IMR-90 (cell line): ENCODE results near the gene PF4V1. TPM values are rescaled to one million over a fixed set of nuclear protein-coding genes. Genes with fewer than 3 reads are reported as not detected.

Source experiments
- ATAC-seq: fragments of 200-7000 bp; cut with Tn5 transposase; 2 replicates; pipeline ENCODE4 v1.9.1; 2020; ENCODE audit warnings: low read depth, mild to moderate bottlenecking, moderate library complexity
- BruUV-seq: library from RNA; stranded (reverse); fragments of 400-500 nt; replicated peaks from 2 replicates; lab custom pipeline; 2021; lab: Mats Ljungman, UMichigan
- CTCF ChIA-PET: fragments of 300-600 bp; formaldehyde crosslinking; extraction: SDS; loops from one replicate; lab custom pipeline; 2021; ENCODE audit warnings: antibody characterized with exemption; lab: Yijun Ruan, JAX
- POLR2A ChIA-PET: fragments of 300-600 bp; sonication (Branson Sonifier 250); formaldehyde crosslinking; loops from one replicate; lab custom pipeline; 2022; ENCODE audit warnings: antibody characterized with exemption; ENCODE audit not compliant: unreplicated experiment; lab: Charles Lee
- DNase-seq: peaks from one replicate; pipeline ENCODE4 v3.0.0; 2013
- H2AFZ ChIP-seq: replicated peaks from 2 replicates; pipeline ENCODE3; 2013; ENCODE audit warnings: low read length, mild to moderate bottlenecking; ENCODE audit not compliant: poor library complexity
- H2AK5ac ChIP-seq: 2 replicates; pipeline ENCODE4 v1.6.1; 2013; ENCODE audit warnings: low read depth, low read length, inconsistent platforms
- H2AK9ac ChIP-seq: replicated peaks from 2 replicates; pipeline ENCODE3; 2013; ENCODE audit warnings: mild to moderate bottlenecking, low read depth, low read length, moderate library complexity; ENCODE audit not compliant: poor library complexity
- H2BK120ac ChIP-seq: 2 replicates; pipeline ENCODE4 v1.6.1; 2013; ENCODE audit warnings: low read depth, low read length, inconsistent platforms
- H2BK15ac ChIP-seq: 3 replicates; pipeline ENCODE4 v1.6.1; 2013; ENCODE audit warnings: low read depth, low read length, inconsistent platforms
- H2BK20ac ChIP-seq: 2 replicates; pipeline ENCODE4 v1.6.1; 2013; ENCODE audit warnings: low read depth, mild to moderate bottlenecking, inconsistent platforms, low read length, moderate library complexity
- H2BK5ac ChIP-seq: 2 replicates; pipeline ENCODE4 v1.6.1; 2013; ENCODE audit warnings: mild to moderate bottlenecking, low read depth, low read length, inconsistent platforms; ENCODE audit not compliant: poor library complexity, severe bottlenecking
- H3K14ac ChIP-seq: replicated peaks from 2 replicates; pipeline ENCODE4 v1.6.1; 2013; ENCODE audit warnings: low read depth, low read length, inconsistent platforms
- H3K18ac ChIP-seq: 2 replicates; pipeline ENCODE4 v1.6.1; 2013; ENCODE audit warnings: low read depth, low read length, control low read depth
- H3K23ac ChIP-seq: 2 replicates; pipeline ENCODE4 v1.6.1; 2013; ENCODE audit warnings: low read depth, low read length, inconsistent platforms
- H3K27ac ChIP-seq: 2 replicates; pipeline ENCODE4 v1.5.1; 2013; ENCODE audit warnings: mild to moderate bottlenecking, control low read depth, low read length; ENCODE audit not compliant: insufficient read depth
- H3K27me3 ChIP-seq: 2 replicates; pipeline ENCODE4 v1.6.1; 2013; ENCODE audit warnings: low read length; ENCODE audit not compliant: control insufficient read depth, insufficient read depth
- H3K36me3 ChIP-seq: 2 replicates; pipeline ENCODE4 v1.6.1; 2013; ENCODE audit warnings: low read length, mixed read lengths; ENCODE audit not compliant: control insufficient read depth, insufficient read depth
- H3K4ac ChIP-seq: 2 replicates; pipeline ENCODE4 v1.6.1; 2013; ENCODE audit warnings: low read depth, low read length, inconsistent platforms
- H3K4me1 ChIP-seq: 2 replicates; pipeline ENCODE4 v1.6.1; 2013; ENCODE audit warnings: low read length, mixed read lengths; ENCODE audit not compliant: control insufficient read depth, insufficient read depth
- H3K4me2 ChIP-seq: 2 replicates; pipeline ENCODE4 v1.6.1; 2013; ENCODE audit warnings: low read depth, mild to moderate bottlenecking, control low read depth, low read length, moderate library complexity
- H3K4me3 ChIP-seq: 2 replicates; pipeline ENCODE4 v1.5.1; 2013; ENCODE audit warnings: low read depth, mild to moderate bottlenecking, control low read depth, low read length, moderate library complexity; ENCODE audit not compliant: insufficient read depth
- H3K56ac ChIP-seq: 2 replicates; pipeline ENCODE4 v1.6.1; 2013; ENCODE audit warnings: low read length, inconsistent platforms; ENCODE audit not compliant: insufficient read depth; ENCODE audit errors: extremely low read depth
- H3K79me1 ChIP-seq, 2 experiments: 2 replicates each; pipeline ENCODE4 v1.6.1; 2013; ENCODE audit warnings: low read length in 2 of 2, inconsistent platforms in 1 of 2, low read depth in 1 of 2
- H3K9ac ChIP-seq: 2 replicates; pipeline ENCODE4 v1.6.1; 2013; ENCODE audit warnings: low read depth, low read length, control low read depth
- H3K9me1 ChIP-seq: 2 replicates; pipeline ENCODE4 v1.6.1; 2013; ENCODE audit warnings: low read length, inconsistent platforms; ENCODE audit not compliant: insufficient read depth
- H3K9me3 ChIP-seq: 2 replicates; pipeline ENCODE4 v1.6.1; 2013; ENCODE audit warnings: low read length; ENCODE audit not compliant: control insufficient read depth, insufficient read depth
- H4K20me1 ChIP-seq: 2 replicates; pipeline ENCODE4 v1.6.1; 2013; ENCODE audit warnings: low read length, inconsistent platforms; ENCODE audit not compliant: insufficient read depth
- H4K5ac ChIP-seq: 2 replicates; pipeline ENCODE4 v1.6.1; 2013; ENCODE audit warnings: mild to moderate bottlenecking, low read depth, low read length, control low read depth
- H4K8ac ChIP-seq, 2 experiments: 2 replicates each; pipeline ENCODE4 v1.6.1; 2013; ENCODE audit warnings: low read depth in 2 of 2, low read length in 2 of 2, control low read depth in 1 of 2, inconsistent platforms in 1 of 2
- H4K91ac ChIP-seq: 2 replicates; pipeline ENCODE4 v1.6.1; 2013; ENCODE audit warnings: low read depth, low read length, inconsistent platforms; ENCODE audit not compliant: insufficient read depth
- RAD21 ChIP-seq: IDR thresholded peaks from 2 replicates; pipeline ENCODE4 v1.6.1; 2012; ENCODE audit warnings: low read length, improper control_type of control experiment
- RCOR1 ChIP-seq: IDR thresholded peaks from 2 replicates; pipeline ENCODE4 v1.6.1; 2012; ENCODE audit warnings: mild to moderate bottlenecking, low read length, improper control_type of control experiment; ENCODE audit not compliant: insufficient replicate concordance
- WGBS, 2 experiments: methylation state at CpG; one replicate each; pipeline versions ENCODE4 v1.1.5 to v1.1.7; 2013; ENCODE audit warnings: missing lambda C conversion rate in 2 of 2; ENCODE audit not compliant: insufficient read length in 1 of 2; ENCODE audit errors: extremely low coverage in 2 of 2; 5-methylcytosine and 5-hydroxymethylcytosine counted together
- dilution Hi-C: fragments of 300-500 bp; cut with HindIII; formaldehyde crosslinking; loops from one replicate; pipeline ENCODE4 v1.14.3; 2018; ENCODE audit warnings: low sequenced_read_pairs; ENCODE audit not compliant: unreplicated experiment
- in situ Hi-C: fragments of 300-500 bp; cut with MboI; formaldehyde crosslinking; loops from 3 replicates; pipeline ENCODE4 v1.14.3; 2019; ENCODE audit warnings: low sequenced_read_pairs, inconsistent platforms, mixed read lengths
- intact Hi-C: fragments of 100-400 bp; cut with micrococcal nuclease; formaldehyde crosslinking; loops from 2 replicates; pipeline ENCODE4 v1.10.0; 2022
- polyA plus RNA-seq, 3 experiments: library from polyadenylated mRNA; depleted of rRNA; stranded (reverse); fragments of >200 nt; gene quantifications; 2 replicates each; pipeline ENCODE4 v1.2.3, GENCODE V29; 2012; ENCODE audit warnings: low replicate concordance in 1 of 3
- total RNA-seq: library from RNA; depleted of rRNA; stranded (reverse); fragments of >200 nt; gene quantifications from 2 replicates; pipeline ENCODE4 v1.2.3, GENCODE V29; 2012
- TF ChIP-seq, protein P1 (sequence below): conservative IDR thresholded peaks from 2 replicates; pipeline ENCODE4 v1.5.1; 2012; ENCODE audit warnings: mild to moderate bottlenecking, low read depth, low read length, improper control_type of control experiment

The PF4V1 gene
- total and polyA plus RNA-seq, 2 of the 4 experiments (the other 2 are of a cell fraction), result not detected

DNA sequence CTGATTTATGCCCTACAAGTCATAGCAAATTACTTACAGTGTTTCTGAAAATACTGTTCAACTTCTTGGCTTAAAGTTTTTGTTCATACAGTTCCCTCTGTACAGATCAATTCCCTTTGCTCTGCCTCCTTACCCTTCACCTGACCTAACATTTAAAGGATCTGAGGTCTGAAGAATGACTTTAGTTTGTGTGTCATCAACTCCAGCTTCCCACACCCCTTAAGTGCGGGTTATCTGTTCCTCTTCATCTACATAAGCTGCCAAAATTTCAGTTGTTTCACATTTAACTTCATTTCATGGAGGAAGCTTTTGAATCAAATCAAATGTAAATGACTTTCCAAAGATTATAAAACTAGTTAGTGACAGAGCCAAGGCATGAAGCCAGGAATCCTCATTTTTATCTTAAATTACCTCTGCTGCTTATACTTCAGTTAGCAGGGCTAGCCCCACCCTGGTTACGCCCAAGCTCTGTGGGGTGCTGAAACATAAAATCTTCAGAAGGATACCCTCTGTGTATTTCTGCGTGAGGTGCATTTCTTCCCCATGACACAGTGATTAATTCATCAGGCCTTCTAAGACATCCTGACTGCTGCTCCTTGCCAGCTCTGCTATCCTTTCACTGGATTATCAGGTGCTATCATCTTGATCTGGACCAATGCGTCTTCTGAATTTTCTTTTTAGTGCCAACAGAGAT lies 32.6 kb downstream of the PF4V1 start:
- Histone ChIP-seq H3K27ac (no peak overlapping the region), H3K56ac (no peak overlapping the region), H3K18ac (no peak overlapping the region), H3K4ac (no peak overlapping the region), H3K4me3 (no peak overlapping the region), H3K79me1 (no peaks in the 10 kb centered on the region), H4K91ac (no peak overlapping the region), H3K4me2 (no peak overlapping the region), H4K20me1 (no peaks in the 10 kb centered on the region), H2AFZ (no peak overlapping the region), H3K9me1 (no peaks in the 10 kb centered on the region), H3K14ac (no peak overlapping the region), H3K27me3 (0 out of 2 replicates have a peak, but pooled peaks cover 1% of the 10 kb centered on the region), H2BK120ac (peak overlapping the region; percentile 10; the same call in 1 of the 2 replicates), H3K36me3 (no peaks in the 10 kb centered on the region), H2BK20ac (no peak overlapping the region), H4K5ac (no peak overlapping the region), H3K9me3 (no peaks in the 10 kb centered on the region), H3K4me1 (no peaks in the 10 kb centered on the region; the same call in 1 of the 2 replicates), H2BK5ac (no peak overlapping the region), H2BK15ac (peak overlapping the region; percentile 20; the same call in 1 of the 3 replicates), H4K8ac (no peak overlapping the region), H3K9ac (no peak overlapping the region), H3K23ac (no peak overlapping the region), H2AK9ac (no peak overlapping the region), H2AK5ac (no peak overlapping the region)
- dilution Hi-C loops (no loop called here), in situ Hi-C loops (no loop called here), intact Hi-C loops (no loop called here)
- ChIA-PET POLR2A (no interaction called here), CTCF (no interaction called here)
- TF ChIP-seq RCOR1 (no peak), RAD21 (no peak)
- TF ChIP-seq, protein P1, sequence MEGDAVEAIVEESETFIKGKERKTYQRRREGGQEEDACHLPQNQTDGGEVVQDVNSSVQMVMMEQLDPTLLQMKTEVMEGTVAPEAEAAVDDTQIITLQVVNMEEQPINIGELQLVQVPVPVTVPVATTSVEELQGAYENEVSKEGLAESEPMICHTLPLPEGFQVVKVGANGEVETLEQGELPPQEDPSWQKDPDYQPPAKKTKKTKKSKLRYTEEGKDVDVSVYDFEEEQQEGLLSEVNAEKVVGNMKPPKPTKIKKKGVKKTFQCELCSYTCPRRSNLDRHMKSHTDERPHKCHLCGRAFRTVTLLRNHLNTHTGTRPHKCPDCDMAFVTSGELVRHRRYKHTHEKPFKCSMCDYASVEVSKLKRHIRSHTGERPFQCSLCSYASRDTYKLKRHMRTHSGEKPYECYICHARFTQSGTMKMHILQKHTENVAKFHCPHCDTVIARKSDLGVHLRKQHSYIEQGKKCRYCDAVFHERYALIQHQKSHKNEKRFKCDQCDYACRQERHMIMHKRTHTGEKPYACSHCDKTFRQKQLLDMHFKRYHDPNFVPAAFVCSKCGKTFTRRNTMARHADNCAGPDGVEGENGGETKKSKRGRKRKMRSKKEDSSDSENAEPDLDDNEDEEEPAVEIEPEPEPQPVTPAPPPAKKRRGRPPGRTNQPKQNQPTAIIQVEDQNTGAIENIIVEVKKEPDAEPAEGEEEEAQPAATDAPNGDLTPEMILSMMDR, result no peak
- WGBS, 2 experiments, result no CpG with 5 or more reads among the region's 4 CpGs
- DNase-seq (no peak), ATAC-seq (no peak)
- BruUV-seq, result no TSS peak
